ENCODE measurements around the gene USP34. TPM values are rescaled to one million over a fixed set of nuclear protein-coding genes. Genes with fewer than 3 reads are reported as not detected.

Gene USP34
- total and polyA plus RNA-seq, 2 donors from 2014 or later: 37.2 to 112 TPM

DNA sequence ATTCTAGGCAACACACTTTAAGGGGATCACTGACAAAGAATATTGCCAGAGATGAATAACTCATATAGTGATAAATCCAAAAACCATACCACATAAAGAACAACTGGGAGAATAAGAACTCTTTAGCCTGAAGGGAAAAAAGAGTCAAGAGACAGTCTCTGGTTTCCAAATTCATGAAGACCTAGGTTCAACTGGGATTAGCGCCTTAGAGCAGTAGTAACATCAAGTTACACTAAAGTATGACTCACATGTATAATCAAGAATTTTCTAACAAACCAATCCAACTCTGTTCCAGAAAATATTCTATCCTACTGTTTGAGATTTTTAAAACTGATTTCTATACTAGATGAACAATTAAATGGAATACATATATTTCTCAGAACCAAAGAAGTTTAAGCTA, 93.8 kb downstream of the USP34 start:
- Histone ChIP-seq H3K4me3 (ENCODE audit: low read length in 3 of 3) (no peak overlapping the region), H3K9me3 (ENCODE audit: control insufficient read depth in 2 of 3, insufficient read depth in 1 of 3, low read length in 3 of 3) (no peaks in the 10 kb centered on the region), H3K4me1 (ENCODE audit: control insufficient read depth in 2 of 3, insufficient read depth in 2 of 3, low read depth in 1 of 3, low read length in 3 of 3) (no peaks in the 10 kb centered on the region), H3K27ac (ENCODE audit: low read depth in 2 of 2, low read length in 2 of 2) (no peak overlapping the region), H3K27me3 (ENCODE audit: control insufficient read depth, insufficient read depth, low read length) (no peaks in the 10 kb centered on the region), H3K9ac (ENCODE audit: low read length in 3 of 3) (no peak overlapping the region), H3K36me3 (ENCODE audit: control insufficient read depth in 2 of 3, insufficient read depth in 3 of 3, low read length in 3 of 3) (peaks cover 0 to 9% (median 8%) of the 10 kb centered on the region in 3 donors)
- TF ChIP-seq, protein P1, sequence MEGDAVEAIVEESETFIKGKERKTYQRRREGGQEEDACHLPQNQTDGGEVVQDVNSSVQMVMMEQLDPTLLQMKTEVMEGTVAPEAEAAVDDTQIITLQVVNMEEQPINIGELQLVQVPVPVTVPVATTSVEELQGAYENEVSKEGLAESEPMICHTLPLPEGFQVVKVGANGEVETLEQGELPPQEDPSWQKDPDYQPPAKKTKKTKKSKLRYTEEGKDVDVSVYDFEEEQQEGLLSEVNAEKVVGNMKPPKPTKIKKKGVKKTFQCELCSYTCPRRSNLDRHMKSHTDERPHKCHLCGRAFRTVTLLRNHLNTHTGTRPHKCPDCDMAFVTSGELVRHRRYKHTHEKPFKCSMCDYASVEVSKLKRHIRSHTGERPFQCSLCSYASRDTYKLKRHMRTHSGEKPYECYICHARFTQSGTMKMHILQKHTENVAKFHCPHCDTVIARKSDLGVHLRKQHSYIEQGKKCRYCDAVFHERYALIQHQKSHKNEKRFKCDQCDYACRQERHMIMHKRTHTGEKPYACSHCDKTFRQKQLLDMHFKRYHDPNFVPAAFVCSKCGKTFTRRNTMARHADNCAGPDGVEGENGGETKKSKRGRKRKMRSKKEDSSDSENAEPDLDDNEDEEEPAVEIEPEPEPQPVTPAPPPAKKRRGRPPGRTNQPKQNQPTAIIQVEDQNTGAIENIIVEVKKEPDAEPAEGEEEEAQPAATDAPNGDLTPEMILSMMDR (IDR thresholded peaks at IDR 0.05; ENCODE audit: borderline replicate concordance, extremely low read depth, insufficient read depth): no peak
- no peak for DNase-seq
- no peak for FAIRE-seq
- intact Hi-C loops (cut with DNase I): no loop called here

- Histone ChIP-seq H3K27ac (ENCODE audit: low read depth in 2 of 2, low read length in 2 of 2) (no peak overlapping the region), H3K36me3 (ENCODE audit: control insufficient read depth in 2 of 3, insufficient read depth in 3 of 3, low read length in 3 of 3) (peaks cover 0 to 9% (median 7%) of the 10 kb centered on the region in 3 donors), H3K9me3 (ENCODE audit: control insufficient read depth in 2 of 3, insufficient read depth in 1 of 3, low read length in 3 of 3) (no peaks in the 10 kb centered on the region), H3K27me3 (ENCODE audit: control insufficient read depth, insufficient read depth, low read length) (no peaks in the 10 kb centered on the region), H3K4me1 (ENCODE audit: control insufficient read depth in 2 of 3, insufficient read depth in 2 of 3, low read depth in 1 of 3, low read length in 3 of 3) (no peaks in the 10 kb centered on the region), H3K9ac (ENCODE audit: low read length in 3 of 3) (no peak overlapping the region), H3K4me3 (ENCODE audit: low read length in 3 of 3) (no peak overlapping the region)
- no peak for DNase-seq
- FAIRE-seq: no peak
- intact Hi-C loops (cut with DNase I): no loop called here
- TF ChIP-seq, protein P1 (IDR thresholded peaks at IDR 0.05; ENCODE audit: borderline replicate concordance, extremely low read depth, insufficient read depth): no peak
Observed at GRCh38 chr2:61376211-61376610, 94.7 kb downstream of the USP34 start.

DNA sequence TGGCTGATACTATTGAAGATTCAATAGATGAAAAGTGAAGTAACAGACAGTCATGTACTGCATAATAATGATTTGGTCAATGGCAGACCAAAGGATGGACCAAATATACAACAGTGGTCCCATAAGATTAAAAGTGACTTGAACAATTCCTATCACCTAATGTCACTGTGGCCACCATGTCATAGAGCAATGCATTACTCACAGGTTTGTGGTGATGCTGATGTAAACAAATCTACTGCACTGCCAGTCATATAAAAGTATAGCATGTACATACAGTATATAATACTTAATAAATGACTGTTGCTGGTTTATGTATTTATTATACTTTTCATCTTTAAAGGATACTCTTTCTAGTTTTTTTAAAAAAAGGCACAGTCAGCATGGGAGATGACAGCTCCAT, 99.9 kb downstream of the USP34 start:
- Histone ChIP-seq H3K27me3 (ENCODE audit: control insufficient read depth, insufficient read depth, low read length) (no peaks in the 10 kb centered on the region), H3K9me3 (ENCODE audit: control insufficient read depth in 2 of 3, insufficient read depth in 1 of 3, low read length in 3 of 3) (no peaks in the 10 kb centered on the region), H3K4me1 (ENCODE audit: control insufficient read depth in 2 of 3, insufficient read depth in 2 of 3, low read depth in 1 of 3, low read length in 3 of 3) (no peaks in the 10 kb centered on the region), H3K36me3 (ENCODE audit: control insufficient read depth in 2 of 3, insufficient read depth in 3 of 3, low read length in 3 of 3) (peaks cover 0 to 10% (median 4%) of the 10 kb centered on the region in 3 donors), H3K27ac (ENCODE audit: low read depth in 2 of 2, low read length in 2 of 2) (no peak overlapping the region), H3K4me3 (ENCODE audit: low read length in 3 of 3) (no peak overlapping the region), H3K9ac (ENCODE audit: low read length in 3 of 3) (no peak overlapping the region)
- FAIRE-seq (no peak), DNase-seq (no peak)
- intact Hi-C loops (cut with DNase I): no loop called here
- TF ChIP-seq, protein P1 (IDR thresholded peaks at IDR 0.05; ENCODE audit: borderline replicate concordance, extremely low read depth, insufficient read depth): no peak

Measured in kidney (tissue), 14 donors.